NT2/D1 (cell line): ENCODE measurements around the gene IPO9.

ENCODE experiments used
- DNase-seq: peaks from one replicate; pipeline ENCODE4 v3.0.0-alpha.2; 2011; ENCODE audit warnings: low read depth, low spot score
- H3K27me3 ChIP-seq: 2 replicates; pipeline ENCODE4 v1.6.0; 2011; ENCODE audit warnings: mild to moderate bottlenecking; ENCODE audit not compliant: insufficient read length, insufficient read depth
- H3K36me3 ChIP-seq: 2 replicates; pipeline ENCODE4 v1.6.1; 2011; ENCODE audit warnings: mild to moderate bottlenecking, low read length, mixed read lengths; ENCODE audit not compliant: insufficient read depth, insufficient read length
- H3K4me1 ChIP-seq: 2 replicates; pipeline ENCODE4 v1.5.1; 2011; ENCODE audit not compliant: insufficient read depth, insufficient read length
- H3K4me3 ChIP-seq: 2 replicates; pipeline ENCODE4 v1.5.1; 2011; ENCODE audit warnings: low read depth; ENCODE audit not compliant: insufficient read length
- H3K9ac ChIP-seq: 2 replicates; pipeline ENCODE4 v1.6.0; 2011; ENCODE audit warnings: low read depth; ENCODE audit not compliant: insufficient read length
- H3K9me3 ChIP-seq: 2 replicates; pipeline ENCODE4 v1.5.1; 2011; ENCODE audit warnings: mild to moderate bottlenecking, low read length; ENCODE audit not compliant: insufficient read depth
- SUZ12 ChIP-seq: IDR thresholded peaks from 2 replicates; pipeline ENCODE4 v1.6.1; 2011; ENCODE audit not compliant: insufficient read length, insufficient read depth; ENCODE audit errors: extremely low read depth
- YY1 ChIP-seq: IDR thresholded peaks from 2 replicates; pipeline ENCODE4 v1.6.1; 2011; ENCODE audit not compliant: insufficient read length, insufficient read depth
- ZNF274 ChIP-seq: IDR thresholded peaks from 2 replicates; pipeline ENCODE4 v1.6.1; 2011; ENCODE audit warnings: mild to moderate bottlenecking, low read depth, low read length

Gene IPO9

GRCh38 chr1:201828820-201829774 lies at the start of gene IPO9:
IPO9 (plus strand) TSS chr1:201829157; CDS start chr1:201829210, 53 bp downstream.
- no peaks in the 10 kb centered on the region for H3K27me3 ChIP-seq
- TF ChIP-seq SUZ12 (no peak), YY1 (peak; percentile 77)
- DNase-seq, result peak; percentile 98
- peak within 1 kb of the TSS; percentile 100 for H3K9ac ChIP-seq
- H3K36me3 ChIP-seq, result peaks cover 23% of the 10 kb centered on the region
- H3K4me1 ChIP-seq, result no peaks in the 10 kb centered on the region
- peak within 1 kb of the TSS; percentile 100 for H3K4me3 ChIP-seq
- H3K9me3 ChIP-seq, result no peaks in the 10 kb centered on the region

- no peak overlapping the region for H3K4me3 ChIP-seq
- no peaks in the 10 kb centered on the region for H3K27me3 ChIP-seq
- H3K36me3 ChIP-seq, result peaks cover 52% of the 10 kb centered on the region
- TF ChIP-seq YY1 (no peak), ZNF274 (no peak), SUZ12 (no peak)
- DNase-seq, result no peak
- peaks cover 27% of the 10 kb centered on the region for H3K9me3 ChIP-seq
- H3K4me1 ChIP-seq, result no peaks in the 10 kb centered on the region
- H3K9ac ChIP-seq, result no peak overlapping the region
These were observed 49.5 kb upstream of the IPO9 start for GRCh38 chr1:201779351-201779880.

DNA sequence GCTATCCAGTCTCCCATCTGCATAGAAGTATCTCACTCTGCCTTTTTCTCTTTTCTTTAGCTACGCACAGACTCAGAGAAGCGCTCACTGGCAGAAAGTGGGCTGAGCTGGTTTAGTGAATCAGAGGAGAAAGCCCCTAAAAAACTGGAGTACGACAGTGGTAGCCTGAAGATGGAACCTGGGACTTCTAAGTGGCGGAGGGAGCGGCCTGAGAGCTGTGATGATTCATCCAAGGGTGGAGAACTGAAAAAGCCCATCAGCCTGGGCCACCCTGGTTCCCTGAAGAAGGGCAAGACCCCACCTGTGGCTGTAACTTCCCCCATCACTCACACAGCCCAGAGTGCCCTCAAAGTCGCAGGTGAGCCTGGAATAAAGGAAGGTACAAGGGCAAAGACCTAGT lies 48.0 kb upstream of the IPO9 start:
- H3K4me1 ChIP-seq, result no peaks in the 10 kb centered on the region
- no peak overlapping the region for H3K4me3 ChIP-seq
- no peaks in the 10 kb centered on the region for H3K27me3 ChIP-seq
- H3K9ac ChIP-seq, result no peak overlapping the region
- peaks cover 27% of the 10 kb centered on the region for H3K9me3 ChIP-seq
- peaks cover 54% of the 10 kb centered on the region for H3K36me3 ChIP-seq
- TF ChIP-seq YY1 (no peak), SUZ12 (no peak), ZNF274 (no peak)
- DNase-seq, result no peak

GRCh38 chr1:201781437-201781836 lies 47.5 kb upstream of the IPO9 start:
- H3K36me3 ChIP-seq, result peaks cover 59% of the 10 kb centered on the region

GRCh38 chr1:201782353-201782752 lies 46.6 kb upstream of the IPO9 start:
- DNase-seq, result no peak
- no peak for TF ChIP-seq SUZ12
- no peak for TF ChIP-seq ZNF274
- TF ChIP-seq YY1, result no peak
- Histone ChIP-seq H3K27me3 (no peaks in the 10 kb centered on the region), H3K4me1 (no peaks in the 10 kb centered on the region), H3K9ac (no peak overlapping the region), H3K36me3 (peaks cover 68% of the 10 kb centered on the region), H3K4me3 (no peak overlapping the region), H3K9me3 (peaks cover 27% of the 10 kb centered on the region)

More at GRCh38 chr1:201781437-201781836, 47.5 kb upstream of the IPO9 start:
- H3K9me3 ChIP-seq, result peaks cover 27% of the 10 kb centered on the region
- H3K4me3 ChIP-seq, result no peak overlapping the region
- H3K27me3 ChIP-seq, result no peaks in the 10 kb centered on the region
- H3K4me1 ChIP-seq, result no peaks in the 10 kb centered on the region
- H3K9ac ChIP-seq, result no peak overlapping the region
- TF ChIP-seq YY1, result no peak
- TF ChIP-seq ZNF274, result no peak
- no peak for TF ChIP-seq SUZ12
- no peak for DNase-seq

- peaks cover 75% of the 10 kb centered on the region for H3K36me3 ChIP-seq
- H3K9me3 ChIP-seq, result peaks cover 27% of the 10 kb centered on the region
- no peaks in the 10 kb centered on the region for H3K4me1 ChIP-seq
These were observed 45.9 kb upstream of the IPO9 start for GRCh38 chr1:201783058-201783457.

GRCh38 chr1:201783572-201783971 lies 45.4 kb upstream of the IPO9 start:
- peaks cover 27% of the 10 kb centered on the region for H3K9me3 ChIP-seq
- peaks cover 80% of the 10 kb centered on the region for H3K36me3 ChIP-seq
- no peak overlapping the region for H3K9ac ChIP-seq
- H3K4me1 ChIP-seq, result no peaks in the 10 kb centered on the region
- no peak for DNase-seq
- H3K27me3 ChIP-seq, result no peaks in the 10 kb centered on the region
- TF ChIP-seq YY1, result no peak
- TF ChIP-seq ZNF274, result no peak
- no peak for TF ChIP-seq SUZ12
- no peak overlapping the region for H3K4me3 ChIP-seq

More at GRCh38 chr1:201783058-201783457, 45.9 kb upstream of the IPO9 start:
- no peaks in the 10 kb centered on the region for H3K27me3 ChIP-seq
- no peak overlapping the region for H3K4me3 ChIP-seq
- H3K9ac ChIP-seq, result no peak overlapping the region
- no peak for DNase-seq
- TF ChIP-seq ZNF274, result no peak
- no peak for TF ChIP-seq YY1
- no peak for TF ChIP-seq SUZ12
